ENCODE measurements around the gene PHRF1.

PHRF1 gene

DNA sequence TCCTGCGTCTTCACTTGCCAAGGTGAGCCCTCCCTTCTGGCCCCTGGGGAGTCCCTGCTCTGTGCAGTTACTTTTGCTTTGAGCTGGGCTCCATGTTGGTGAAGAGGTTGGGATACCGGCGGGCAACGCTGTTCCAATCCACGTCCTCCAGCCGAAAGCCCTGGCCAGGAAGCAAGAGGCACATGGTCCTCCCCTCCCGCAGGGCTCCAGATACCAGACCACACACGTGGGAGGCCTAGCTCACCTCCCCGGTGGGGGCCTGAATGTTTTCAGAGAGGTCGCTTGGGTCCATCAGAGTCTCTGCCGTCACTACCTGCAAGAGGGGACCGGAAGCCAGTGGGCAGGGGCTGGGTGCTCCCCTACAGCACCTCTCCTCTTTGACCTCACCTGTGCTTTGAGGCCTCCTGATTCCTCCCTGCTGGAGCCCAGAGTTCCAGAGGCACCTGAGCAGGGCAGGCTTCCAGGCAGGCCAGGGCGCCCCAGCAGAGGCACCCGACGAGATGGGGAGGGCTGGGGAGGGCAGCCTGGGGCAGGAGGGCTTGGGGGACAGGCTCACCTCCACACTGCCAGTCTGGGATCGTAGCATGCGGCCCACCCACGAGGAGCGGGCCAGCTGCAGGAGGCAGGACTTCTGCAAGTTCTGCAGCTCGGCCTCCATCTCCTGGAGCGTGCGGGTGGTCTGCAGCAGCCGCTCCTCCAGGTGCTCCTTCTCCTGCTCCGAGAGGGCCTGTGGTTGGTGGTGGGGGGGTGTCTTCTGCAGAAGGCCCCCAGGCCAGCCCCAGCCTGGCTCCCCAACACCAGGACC is 18.7 kb upstream of the PHRF1 start:
- DNase-seq: no peak

DNA sequence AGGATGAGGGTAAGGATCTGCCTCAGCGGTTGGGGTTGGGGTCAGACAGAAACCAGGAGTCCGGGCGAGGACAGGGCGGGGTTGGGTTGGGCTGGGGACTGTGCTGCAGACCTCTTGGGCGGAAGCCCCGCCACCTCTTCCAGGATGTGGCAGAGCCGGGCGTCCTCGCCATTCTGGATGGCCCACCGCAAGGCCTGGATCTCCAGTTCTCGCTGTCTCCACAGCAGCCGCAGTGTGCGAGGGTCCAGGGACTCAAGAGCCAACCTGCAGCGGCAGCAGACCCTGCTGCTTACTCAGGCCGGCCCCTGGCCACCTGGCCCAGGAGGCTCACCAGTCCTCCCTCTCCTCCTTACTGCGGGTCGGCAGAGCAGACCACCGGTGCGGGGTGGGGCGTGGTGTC is 17.8 kb upstream of the PHRF1 start:
- no peak for DNase-seq

DNA sequence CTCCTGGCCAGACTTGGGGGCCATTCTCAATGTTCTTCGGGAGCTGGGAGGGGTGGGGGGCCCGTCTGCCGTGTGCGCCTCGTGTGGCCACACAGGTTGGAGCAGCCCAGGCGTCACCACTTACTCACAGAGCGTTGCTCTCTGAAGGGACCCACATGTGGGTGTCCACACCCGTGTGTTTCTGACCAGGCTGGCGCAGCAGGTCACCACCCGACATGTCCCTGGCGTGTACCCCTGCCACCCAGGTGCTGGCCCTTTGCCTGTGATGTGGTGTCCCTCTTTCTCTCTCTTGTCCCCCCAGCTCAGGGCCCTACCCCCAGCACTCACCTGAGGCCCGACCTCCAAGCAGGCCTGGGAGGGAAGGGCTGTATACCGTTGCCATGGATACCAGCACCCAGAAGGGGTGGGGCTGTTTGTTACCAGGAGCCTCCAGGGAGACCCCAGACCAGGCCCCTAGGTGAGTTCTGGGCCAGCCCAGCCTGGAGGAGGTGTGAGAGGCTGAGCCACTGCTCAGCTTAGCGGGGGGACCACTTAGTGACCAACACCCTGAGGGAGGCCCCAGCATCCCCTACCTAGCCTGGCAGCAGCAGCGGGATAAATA is 17.1 kb upstream of the PHRF1 start:
- DNase-seq: no peak

DNA sequence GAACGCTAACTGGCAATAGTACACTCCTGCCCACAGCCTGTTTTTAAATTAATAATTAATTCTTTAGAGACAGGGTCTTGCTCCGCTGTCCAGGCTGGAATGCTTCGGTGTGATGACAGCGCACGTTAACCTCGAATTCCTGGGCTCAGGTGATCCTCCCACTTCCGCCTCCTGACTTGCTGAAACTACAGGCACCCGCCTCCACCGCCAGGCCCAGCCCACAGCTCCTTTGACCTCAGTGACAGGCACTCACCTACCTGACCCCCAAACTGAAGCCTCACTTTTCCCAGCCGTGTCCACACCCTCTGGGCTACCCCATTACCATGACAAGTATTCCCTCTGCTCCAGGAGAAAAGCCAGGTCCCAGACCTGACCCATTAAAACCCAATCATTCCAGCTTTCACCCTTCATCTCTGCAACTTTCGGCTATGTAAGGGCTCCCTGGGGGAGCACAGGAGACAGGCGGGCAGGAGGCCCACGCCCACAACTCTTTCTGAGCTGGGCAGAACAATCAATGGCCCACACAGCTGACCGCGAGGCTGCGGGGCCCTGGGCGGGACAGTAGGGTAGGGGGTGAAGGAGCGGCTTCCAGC is 16.5 kb upstream of the PHRF1 start:
- DNase-seq: no peak

DNA sequence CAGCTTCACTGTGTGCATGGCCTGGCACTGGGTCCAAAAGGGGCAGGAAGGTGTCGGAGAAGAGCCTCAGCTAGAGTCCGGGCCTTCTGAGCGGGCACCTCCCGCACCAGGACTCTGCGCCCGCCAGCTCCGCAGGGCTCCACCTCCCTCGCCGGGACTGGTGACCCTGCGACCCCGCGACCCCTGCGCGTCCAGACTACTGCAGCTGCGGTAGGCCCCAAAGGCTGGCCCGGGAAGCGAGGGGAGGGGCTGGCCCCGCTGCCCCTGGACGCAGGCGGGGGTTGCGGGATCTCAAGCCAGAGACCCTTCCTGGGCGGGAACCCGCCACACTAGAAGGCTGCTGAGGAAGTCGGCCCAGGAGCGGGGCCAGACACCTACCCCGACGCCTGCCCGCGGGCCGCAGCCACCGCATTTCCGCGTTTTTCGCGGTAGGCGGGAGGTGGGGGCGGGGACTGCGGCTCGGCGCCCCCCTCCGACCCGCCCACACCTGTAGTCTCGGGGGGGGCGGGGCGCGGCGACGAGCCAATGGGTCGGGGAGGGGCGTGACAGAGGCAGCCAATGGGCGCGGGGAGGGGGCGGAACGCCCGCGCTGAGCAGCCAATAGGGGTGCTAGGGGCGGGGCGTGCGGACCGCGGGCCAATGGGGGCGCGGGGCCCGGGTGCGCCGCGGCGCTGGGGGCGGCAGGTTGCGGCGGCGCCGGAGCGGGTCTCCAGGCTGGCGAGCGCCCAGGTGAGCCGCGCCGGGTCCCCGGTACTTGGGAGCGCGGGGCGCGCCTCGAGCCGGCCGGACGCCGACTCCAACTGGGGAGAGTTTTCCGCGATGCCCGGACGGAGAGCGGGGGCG is 15.7 kb upstream of the PHRF1 start, which contains the start of the genes LMNTD2 and RASSF7:
TSS of gene LMNTD2 (minus strand) at position 434 of the 843 bp plus-strand sequence. CDS start at position 412, 22 bp downstream.
TSS of gene RASSF7 (plus strand) at position 666 of the 843 bp plus-strand sequence. CDS start 799 bp downstream, outside the sequence.
- DNase-seq: peak; percentile 68 to 86

DNA sequence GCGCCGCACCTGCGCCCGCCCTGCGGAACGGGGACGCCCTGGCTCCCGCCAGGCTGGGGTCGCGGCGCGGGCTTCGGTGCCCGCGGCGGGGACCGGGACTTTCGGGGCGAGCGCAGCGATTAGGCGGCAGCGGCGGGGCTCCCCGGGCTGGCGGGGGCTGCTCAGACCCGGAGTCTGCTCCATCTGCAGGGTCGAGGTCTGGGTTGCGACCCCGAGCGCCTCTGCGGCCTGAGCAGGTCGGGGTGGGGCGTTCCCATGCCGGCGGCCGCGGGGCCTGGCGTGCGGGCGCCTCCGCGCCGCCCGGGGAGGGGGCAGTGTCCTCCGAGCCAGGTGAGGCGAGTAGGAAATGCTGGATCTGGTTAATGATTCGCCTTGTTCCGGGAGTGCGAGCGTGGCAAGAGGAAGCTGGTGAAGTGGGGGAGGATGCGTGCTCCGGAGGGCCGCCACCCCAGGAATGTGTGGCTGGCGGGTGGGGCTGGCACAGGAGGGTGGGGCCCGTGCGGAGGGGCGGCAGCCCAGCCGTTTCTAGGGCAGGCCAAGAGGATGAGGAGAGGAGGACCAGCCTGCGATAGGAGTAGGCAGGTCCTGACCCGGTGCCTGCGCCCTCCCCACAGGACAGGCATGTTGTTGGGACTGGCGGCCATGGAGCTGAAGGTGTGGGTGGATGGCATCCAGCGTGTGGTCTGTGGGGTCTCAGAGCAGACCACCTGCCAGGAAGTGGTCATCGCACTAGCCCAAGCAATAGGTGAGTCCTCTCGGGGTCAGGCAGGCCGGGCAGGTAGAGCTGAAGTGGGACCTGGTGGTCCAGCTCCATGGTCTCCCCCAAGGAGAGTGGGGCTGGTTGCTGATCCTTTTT is 14.9 kb upstream of the PHRF1 start:
- DNase-seq: no peak

DNA sequence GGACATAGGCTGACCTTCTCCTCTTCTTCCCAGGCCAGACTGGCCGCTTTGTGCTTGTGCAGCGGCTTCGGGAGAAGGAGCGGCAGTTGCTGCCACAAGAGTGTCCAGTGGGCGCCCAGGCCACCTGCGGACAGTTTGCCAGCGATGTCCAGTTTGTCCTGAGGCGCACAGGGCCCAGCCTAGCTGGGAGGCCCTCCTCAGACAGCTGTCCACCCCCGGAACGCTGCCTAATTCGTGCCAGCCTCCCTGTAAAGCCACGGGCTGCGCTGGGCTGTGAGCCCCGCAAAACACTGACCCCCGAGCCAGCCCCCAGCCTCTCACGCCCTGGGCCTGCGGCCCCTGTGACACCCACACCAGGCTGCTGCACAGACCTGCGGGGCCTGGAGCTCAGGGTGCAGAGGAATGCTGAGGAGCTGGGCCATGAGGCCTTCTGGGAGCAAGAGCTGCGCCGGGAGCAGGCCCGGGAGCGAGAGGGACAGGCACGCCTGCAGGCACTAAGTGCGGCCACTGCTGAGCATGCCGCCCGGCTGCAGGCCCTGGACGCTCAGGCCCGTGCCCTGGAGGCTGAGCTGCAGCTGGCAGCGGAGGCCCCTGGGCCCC is 14.1 kb upstream of the PHRF1 start:
- DNase-seq: no peak

DNA sequence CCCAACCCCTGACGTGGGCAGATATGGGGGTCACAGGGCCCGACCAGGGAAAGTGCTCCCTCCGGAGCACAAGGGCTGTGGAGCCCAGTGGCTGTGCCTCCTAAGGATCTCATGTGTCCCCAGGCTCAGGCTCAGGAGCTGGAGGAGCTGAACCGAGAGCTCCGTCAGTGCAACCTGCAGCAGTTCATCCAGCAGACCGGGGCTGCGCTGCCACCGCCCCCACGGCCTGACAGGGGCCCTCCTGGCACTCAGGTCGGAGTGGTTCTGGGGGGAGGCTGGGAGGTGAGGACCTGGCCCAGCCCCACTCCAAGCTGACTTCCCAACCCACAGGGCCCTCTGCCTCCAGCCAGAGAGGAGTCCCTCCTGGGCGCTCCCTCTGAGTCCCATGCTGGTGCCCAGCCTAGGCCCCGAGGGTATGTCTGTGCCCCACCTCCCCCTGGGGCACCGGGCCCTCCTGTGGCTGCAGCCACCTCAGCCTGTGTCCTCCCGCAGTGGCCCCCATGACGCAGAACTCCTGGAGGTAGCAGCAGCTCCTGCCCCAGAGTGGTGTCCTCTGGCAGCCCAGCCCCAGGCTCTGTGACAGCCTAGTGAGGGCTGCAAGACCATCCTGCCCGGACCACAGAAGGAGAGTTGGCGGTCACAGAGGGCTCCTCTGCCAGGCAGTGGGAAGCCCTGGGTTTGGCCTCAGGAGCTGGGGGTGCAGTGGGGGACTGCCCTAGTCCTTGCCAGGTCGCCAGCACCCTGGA is 13.0 kb upstream of the PHRF1 start:
- no peak for DNase-seq

DNA sequence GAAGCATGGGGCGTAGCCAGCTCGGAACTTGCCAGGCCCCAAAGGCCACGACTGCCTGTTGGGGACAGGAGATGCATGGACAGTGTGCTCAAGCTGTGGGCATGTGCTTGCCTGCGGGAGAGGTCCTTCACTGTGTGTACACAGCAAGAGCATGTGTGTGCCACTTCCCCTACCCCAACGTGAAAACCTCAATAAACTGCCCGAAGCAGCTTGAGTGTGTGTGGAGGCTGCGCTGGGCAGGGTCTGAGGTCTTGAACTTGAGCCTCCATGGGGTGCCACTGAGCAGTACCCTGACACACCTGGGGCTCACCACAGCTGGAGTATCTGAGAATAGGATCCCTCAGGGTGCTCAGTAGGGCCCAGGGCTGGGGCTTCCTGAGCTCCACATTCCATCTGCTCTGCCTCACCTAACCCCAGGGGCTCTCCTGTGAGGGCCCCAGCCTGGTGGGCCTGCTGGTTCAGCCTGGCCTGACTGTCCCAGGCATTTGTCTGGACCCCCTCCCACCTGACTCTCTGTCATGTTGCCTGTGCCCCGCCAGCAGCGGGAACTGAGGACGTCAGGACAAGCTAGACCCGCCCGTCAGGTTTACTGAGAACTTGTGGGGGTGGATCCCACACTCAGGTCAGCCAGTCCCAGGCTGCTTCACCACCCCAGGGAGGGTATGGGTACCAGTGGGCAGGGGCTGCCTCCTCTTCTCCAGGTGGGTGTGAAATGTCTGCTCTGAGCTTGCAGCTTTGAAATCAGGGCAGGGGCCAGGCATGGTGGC is 12.3 kb upstream of the PHRF1 start:
- no peak for DNase-seq

DNA sequence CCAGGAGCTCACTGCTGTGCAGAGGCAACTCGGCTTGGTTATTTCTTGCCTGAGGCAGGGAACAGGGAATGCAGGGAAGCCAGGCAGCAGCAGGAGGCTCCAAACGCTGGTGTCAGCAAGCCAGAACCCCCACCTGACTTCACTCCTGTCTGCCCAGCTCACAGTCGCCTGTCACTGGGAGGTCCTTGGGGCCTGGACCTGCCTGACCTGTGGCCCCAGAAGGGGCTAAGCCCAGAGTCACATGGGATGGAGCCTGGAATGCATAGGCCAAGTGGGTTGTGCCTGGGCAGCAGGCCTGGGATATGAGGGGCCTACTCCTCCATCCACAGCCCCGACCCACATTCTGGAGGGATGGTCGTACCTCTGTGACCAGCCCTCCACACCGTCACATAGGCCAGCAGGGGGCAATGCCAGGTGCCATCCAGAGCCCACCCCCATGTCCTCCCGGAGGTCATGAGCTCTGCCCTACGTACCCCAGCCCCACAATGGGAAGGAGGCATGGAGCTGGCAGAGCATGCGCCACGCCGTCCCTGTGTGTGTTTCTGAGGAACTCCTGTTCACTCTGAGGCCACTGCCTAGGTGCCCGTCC is 10.3 kb upstream of the PHRF1 start:
- DNase-seq: no peak

DNA sequence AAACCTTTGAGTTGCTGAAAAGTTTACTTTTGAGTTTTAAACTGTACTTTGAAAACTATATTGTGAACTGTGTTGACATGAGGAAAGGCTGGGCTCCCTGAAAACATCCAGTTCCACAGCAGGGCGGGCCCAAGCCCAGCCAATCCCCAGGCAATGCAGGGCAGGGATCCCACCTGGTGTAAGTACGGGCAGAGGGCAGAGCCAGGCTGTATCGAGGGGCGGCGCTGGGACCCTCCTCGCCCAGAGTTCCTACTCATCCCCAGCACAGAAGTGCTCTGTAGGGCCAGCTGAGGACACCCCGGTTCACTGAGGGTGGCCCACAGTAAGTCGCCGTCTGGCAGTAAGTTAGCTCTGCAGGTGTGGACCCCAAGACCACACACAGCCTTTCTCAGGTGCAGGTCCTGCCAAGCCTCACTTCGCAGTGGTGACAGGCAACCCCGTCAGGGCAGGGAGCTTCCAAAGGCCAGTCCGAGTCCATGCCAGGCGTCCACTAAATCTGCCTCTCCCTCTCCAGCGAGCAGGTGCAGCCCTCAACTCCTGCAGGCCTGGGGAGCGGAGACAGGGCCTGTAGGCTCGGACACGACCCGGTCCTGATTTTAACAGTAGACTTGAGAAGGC is 9.2 kb upstream of the PHRF1 start:
- DNase-seq: no peak

DNA sequence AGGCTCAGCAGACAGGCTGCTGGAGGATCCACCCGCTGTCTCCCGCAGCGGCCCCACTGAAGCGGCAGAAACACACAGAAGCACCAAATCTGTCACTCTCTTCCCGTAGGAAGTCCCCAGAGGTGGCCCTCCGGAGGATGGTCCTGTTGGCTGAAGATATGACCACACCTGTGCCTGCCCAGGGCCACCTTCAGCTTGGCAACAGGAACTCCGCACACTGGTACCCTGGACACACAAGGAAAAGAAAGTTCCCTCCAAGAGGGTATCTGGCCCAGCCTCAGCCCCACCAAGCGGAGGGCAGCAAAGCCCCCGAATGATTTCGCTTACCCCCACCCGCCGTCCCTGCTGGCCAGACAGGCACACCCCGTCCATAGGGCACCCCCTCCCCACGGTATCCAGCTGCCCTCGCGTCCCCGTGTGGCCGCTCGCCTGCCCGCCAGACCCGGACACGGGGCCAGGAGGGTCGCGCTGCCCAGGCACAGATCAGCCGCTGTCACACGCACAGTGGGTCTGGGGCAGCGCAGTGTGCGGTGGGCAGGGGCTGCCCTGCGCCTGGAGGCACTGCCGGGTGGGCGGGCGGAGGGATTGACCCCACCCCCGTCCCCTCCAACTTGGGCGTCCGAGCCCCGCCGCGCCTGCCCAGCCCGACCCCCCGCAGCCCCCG is 8.5 kb upstream of the PHRF1 start:
- DNase-seq: no peak

DNA sequence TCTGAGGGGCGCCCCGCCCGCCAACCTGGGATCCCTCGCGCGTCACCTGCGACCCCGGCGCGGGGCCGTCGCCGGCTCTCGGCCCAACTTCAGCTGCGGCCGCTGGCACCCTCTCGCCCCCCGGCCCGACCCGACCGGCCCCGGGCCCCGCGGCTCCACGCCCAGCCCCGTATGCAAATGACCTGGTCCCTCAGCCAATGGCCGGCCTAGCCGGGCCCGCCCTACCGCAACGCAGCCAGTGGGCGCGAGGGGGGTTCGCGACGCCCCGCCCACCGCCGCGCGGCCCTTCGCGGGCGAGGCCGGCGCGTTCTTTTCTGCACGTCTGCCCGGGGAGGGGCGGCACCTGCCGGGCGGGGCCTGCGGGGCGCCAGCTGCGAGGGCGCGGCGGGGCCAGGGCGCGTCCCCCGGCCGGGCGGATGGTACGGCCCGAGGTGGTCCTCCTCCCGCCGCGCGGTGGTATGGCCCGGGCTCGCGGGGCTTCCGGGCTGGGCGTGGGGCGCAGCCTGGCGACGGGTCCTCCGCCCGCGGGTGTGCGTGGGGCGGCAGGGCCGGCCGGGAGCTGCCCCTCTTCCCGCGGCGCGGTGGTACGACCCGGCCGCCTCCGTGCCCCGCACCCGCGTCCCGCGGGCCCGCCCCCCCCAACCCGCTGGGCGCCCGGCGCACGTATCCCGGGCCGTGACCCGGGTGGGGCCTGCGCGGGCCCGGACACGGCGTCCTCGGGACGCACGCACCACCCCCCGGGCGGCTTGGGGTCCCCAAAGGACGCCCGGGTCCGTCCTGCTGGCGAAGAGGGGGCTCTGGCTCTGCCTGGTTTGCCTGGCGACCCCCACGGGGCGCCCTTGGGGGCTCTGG is 7.7 kb upstream of the PHRF1 start:
- DNase-seq: peak; percentile 83 to 88

DNA sequence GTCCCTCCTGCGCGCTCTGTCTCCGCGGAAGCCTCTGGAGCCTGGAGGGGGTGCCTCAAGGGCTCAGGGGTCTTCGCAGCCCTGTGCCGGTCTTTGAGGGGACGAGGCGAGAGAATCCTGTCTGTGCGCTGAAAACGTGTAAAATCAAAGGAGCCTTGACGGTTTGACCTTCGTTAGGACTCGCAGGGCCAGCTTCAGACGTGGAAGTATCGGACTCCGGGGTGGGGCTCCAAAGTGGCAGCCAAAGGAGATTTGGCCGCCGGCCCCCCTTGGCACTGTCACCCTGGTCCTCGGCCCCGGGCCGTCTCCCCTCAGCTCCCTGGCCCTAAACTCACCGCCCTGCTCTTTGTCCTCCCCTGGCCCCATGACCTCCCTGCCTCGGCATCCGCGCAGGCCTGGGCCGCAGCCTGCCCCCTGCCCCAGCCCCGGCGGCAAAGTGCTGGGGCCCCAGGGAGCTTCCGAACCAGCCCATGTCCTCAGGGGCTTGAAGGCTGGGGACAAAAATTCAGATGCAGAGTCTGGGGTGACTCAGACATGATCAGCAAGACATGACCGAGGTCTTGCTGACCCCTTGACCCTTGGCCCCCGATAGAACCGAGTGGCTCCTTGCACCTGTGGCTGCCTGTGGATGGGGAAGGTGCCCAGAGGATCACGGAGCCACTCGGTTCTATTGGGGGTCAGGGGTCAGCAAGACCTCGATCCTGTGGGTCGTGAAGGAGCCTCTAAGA is 6.9 kb upstream of the PHRF1 start:
- no peak for DNase-seq

DNA sequence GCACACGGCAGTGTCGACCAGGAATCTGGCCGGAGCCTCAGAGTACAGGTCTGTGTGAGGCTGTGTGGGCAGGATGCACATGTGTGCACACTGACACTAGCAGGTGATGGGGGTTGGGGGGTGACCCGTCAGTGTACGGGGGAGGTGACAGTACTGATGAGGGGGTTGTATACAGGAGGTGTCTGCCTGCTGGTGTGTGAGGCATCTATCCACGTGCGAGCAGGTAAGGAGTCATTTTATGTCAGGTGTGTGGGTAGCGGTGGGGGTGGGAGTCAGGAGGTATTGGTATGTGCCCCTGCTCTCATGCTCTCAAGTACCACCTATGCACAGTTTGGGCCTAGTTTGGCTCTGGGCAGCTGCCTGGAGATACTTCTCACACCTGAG is 4.5 kb upstream of the PHRF1 start:
- no peak for DNase-seq

DNA sequence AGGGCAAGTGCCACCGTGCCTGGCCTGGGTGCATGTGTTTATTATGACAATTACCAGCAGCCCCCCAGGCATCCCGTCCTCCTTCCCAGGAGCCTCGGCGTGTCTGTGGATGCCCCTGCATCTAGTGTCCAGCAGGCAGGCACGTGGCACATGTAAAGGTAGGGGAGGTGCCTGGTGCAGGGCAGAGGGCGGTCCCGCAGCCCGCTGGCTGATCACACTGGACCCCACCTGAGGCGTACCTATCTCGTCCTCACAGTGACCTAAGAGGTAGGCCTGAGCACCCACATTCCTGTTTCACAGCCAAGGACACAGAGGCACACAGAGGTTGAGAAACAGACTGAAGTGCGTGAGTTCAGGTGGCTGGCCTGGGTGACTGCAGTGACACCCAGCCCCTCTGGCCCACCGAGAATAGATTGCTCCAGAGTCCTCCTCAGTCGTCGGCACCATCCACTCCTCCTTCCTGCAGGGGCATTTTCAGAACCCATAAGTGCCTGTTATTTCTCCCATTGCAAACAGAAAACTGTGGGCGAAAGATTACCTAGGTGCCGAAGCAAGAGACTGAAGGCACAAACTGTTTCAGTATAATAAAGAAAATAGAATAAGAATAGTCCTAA is 3.0 kb upstream of the PHRF1 start:
- no peak for DNase-seq

All from hippocampal formation (tissue), 2 donors.